ENCODE results near the gene CCDC126.

DNA sequence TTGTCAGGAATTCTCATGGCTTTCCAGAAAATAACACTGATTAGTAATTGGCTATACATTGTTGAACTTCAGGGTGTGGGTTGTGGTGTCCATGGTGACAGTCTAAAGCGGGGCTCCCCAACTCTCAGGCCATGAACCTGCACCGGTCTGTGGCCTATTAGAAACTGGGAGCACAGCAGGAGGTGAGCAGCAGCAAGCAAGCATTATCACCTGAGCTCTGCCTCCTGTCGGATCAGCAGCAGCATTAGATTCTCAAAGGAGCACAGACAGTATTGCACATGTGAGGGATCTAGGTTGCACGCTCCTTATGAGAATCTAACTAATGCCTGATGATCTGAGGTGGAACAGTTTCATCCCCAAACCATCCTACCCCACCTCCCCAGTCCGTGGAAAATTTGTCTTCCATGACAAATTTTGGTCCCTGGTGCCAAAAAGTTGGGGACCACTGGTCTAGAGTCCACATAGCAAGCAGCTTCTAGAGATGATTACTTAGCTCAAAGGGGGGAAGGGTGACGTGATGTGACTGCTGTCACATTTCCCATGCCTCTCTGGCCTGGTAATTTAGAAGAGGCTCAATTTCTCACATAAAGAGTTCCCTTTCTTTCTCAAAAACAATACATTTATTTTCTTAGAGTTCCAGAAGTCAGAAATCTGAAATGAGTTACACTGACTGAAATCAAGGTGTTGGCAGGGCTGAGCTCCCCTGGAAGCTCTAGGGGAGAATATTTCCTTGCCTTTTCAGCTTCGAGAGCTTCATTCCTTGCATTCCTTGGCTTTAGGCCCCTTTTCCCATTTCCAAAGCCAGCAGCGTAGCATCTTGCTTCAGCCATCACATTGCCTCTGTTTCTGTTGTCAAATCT, 65.2 kb downstream of the CCDC126 start:
- TF ChIP-seq POLR2A (IDR thresholded peaks at IDR 0.05) = no peak
- TF ChIP-seq, protein P1, sequence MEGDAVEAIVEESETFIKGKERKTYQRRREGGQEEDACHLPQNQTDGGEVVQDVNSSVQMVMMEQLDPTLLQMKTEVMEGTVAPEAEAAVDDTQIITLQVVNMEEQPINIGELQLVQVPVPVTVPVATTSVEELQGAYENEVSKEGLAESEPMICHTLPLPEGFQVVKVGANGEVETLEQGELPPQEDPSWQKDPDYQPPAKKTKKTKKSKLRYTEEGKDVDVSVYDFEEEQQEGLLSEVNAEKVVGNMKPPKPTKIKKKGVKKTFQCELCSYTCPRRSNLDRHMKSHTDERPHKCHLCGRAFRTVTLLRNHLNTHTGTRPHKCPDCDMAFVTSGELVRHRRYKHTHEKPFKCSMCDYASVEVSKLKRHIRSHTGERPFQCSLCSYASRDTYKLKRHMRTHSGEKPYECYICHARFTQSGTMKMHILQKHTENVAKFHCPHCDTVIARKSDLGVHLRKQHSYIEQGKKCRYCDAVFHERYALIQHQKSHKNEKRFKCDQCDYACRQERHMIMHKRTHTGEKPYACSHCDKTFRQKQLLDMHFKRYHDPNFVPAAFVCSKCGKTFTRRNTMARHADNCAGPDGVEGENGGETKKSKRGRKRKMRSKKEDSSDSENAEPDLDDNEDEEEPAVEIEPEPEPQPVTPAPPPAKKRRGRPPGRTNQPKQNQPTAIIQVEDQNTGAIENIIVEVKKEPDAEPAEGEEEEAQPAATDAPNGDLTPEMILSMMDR (IDR thresholded peaks at IDR 0.05) = no peak
